HCT116 (cell line): Measurements from ENCODE around the gene RABL6. TPM values are rescaled to one million over a fixed set of nuclear protein-coding genes. Genes with fewer than 3 reads are reported as not detected.

Source experiments
- ATAC-seq: fragments of 200-7000 bp; cut with Tn5 transposase; 2 replicates; pipeline ENCODE4 v1.9.1; 2020; ENCODE audit warnings: mild to moderate bottlenecking, moderate library complexity
- BruUV-seq: library from RNA; stranded (reverse); fragments of 400-500 nt; replicated peaks from 2 replicates; lab custom pipeline; 2021; lab: Mats Ljungman, UMichigan
- CTCF ChIA-PET: fragments of 300-600 bp; sonication (Branson Sonifier 250); formaldehyde crosslinking; loops from one replicate; lab custom pipeline; 2021; ENCODE audit warnings: antibody characterized with exemption; lab: Charles Lee
- POLR2A ChIA-PET: fragments of 300-600, 350-600 bp; sonication (Branson Sonifier 250); formaldehyde crosslinking; loops from one replicate; lab custom pipeline; 2021; ENCODE audit warnings: antibody characterized with exemption; lab: Charles Lee
- RAD21 ChIA-PET, 2 experiments: fragments of 300-600 bp; sonication (Branson Sonifier 250); formaldehyde crosslinking; loops; one replicate each; lab custom pipeline; 2023; ENCODE audit warnings: low total read pairs in 2 of 2; ENCODE audit not compliant: uncharacterized antibody in 2 of 2, unreplicated experiment in 2 of 2, low non-redundant PET in 1 of 2; lab: Charles Lee
- DNase-seq: peaks from one replicate; pipeline ENCODE4 v3.0.0-alpha.2; 2010; ENCODE audit warnings: low read depth, low spot score
- H2AFZ ChIP-seq: fragments of 200-600 bp; shearing (Covaris generic), sonication (generic); 2 replicates; pipeline ENCODE4 v1.6.1; 2017; ENCODE audit warnings: low read depth, mixed run types, mixed read lengths, antibody characterized with exemption, low read length; ENCODE audit not compliant: poor library complexity, severe bottlenecking
- H3K27ac ChIP-seq: 2 replicates; pipeline ENCODE4 v1.5.1; 2012; ENCODE audit warnings: low read depth, low read length
- H3K27me3 ChIP-seq: fragments of 200-600 bp; sonication (generic); 2 replicates; pipeline ENCODE4 v1.6.1; 2016; ENCODE audit warnings: mixed run types, low read length, mixed read lengths; ENCODE audit not compliant: insufficient read depth
- H3K36me3 ChIP-seq, 2 experiments: fragments of 200-500 bp in 1 of 2; fragments of 200-600 bp in 1 of 2; sonication (Bioruptor generic) in 1 of 2; sonication (generic) in 1 of 2; 2 replicates each; pipeline versions ENCODE4 v1.5.1 to v1.6.1; 2014 to 2016; ENCODE audit warnings: low read length in 2 of 2, inconsistent platforms in 1 of 2, mixed read lengths in 1 of 2, mixed run types in 1 of 2; ENCODE audit not compliant: insufficient read depth in 2 of 2, control insufficient read depth in 1 of 2
- H3K4me1 ChIP-seq, 2 experiments: fragments of 200-600 bp in 1 of 2; sonication (generic) in 1 of 2; 2 replicates each; pipeline versions ENCODE4 v1.5.1 to v1.6.1; 2012 to 2017; ENCODE audit warnings: low read length in 2 of 2, inconsistent platforms in 1 of 2, mild to moderate bottlenecking in 1 of 2, mixed read lengths in 1 of 2, mixed run types in 1 of 2, moderate library complexity in 1 of 2; ENCODE audit not compliant: insufficient read depth in 2 of 2, control insufficient read depth in 1 of 2
- H3K4me2 ChIP-seq: fragments of 200-600 bp; sonication (generic); 2 replicates; pipeline ENCODE4 v1.6.1; 2017; ENCODE audit warnings: mixed run types, low read length, mixed read lengths
- H3K4me3 ChIP-seq, 2 experiments: fragments of 200-600 bp in 1 of 2; sonication (generic) in 1 of 2; replicated peaks in 1 of 2; 2 replicates each; pipeline ENCODE4 v1.5.1; 2011 to 2016; ENCODE audit warnings: low read length in 2 of 2, control low read depth in 1 of 2, low read depth in 1 of 2, mild to moderate bottlenecking in 1 of 2, mixed read lengths in 1 of 2, mixed run types in 1 of 2
- H3K79me2 ChIP-seq: fragments of 200-600 bp; sonication (generic); 2 replicates; pipeline ENCODE4 v1.6.1; 2017; ENCODE audit warnings: mild to moderate bottlenecking, mixed run types, low read length, moderate library complexity, mixed read lengths; ENCODE audit not compliant: insufficient read depth
- H3K9ac ChIP-seq: fragments of 200-600 bp; sonication (generic); 2 replicates; pipeline ENCODE4 v1.6.1; 2016; ENCODE audit warnings: low read length, mixed read lengths
- H3K9me2 ChIP-seq: fragments of 200-600 bp; sonication (generic), shearing (Covaris generic); 2 replicates; pipeline ENCODE4 v1.6.1; 2017; ENCODE audit warnings: mixed run types, mild to moderate bottlenecking, moderate library complexity; ENCODE audit not compliant: insufficient read depth
- H3K9me3 ChIP-seq, 2 experiments: fragments of 200-500 bp in 1 of 2; fragments of 200-600 bp in 1 of 2; sonication (Bioruptor generic) in 1 of 2; sonication (generic) in 1 of 2; 2 replicates each; pipeline ENCODE4 v1.6.1; 2014 to 2017; ENCODE audit warnings: low read length in 2 of 2, mixed read lengths in 2 of 2, inconsistent platforms in 1 of 2, low read depth in 1 of 2, mild to moderate bottlenecking in 1 of 2, mixed run types in 1 of 2, moderate library complexity in 1 of 2; ENCODE audit not compliant: control insufficient read depth in 1 of 2, insufficient read depth in 1 of 2
- H4K20me1 ChIP-seq: fragments of 200-600 bp; sonication (generic), shearing (Covaris generic); 2 replicates; pipeline ENCODE4 v1.6.1; 2017; ENCODE audit warnings: mixed run types, mild to moderate bottlenecking, moderate library complexity; ENCODE audit not compliant: insufficient read depth
- CBX3 ChIP-seq: IDR thresholded peaks from 2 replicates; pipeline ENCODE4 v1.6.1; 2012; ENCODE audit warnings: low read depth
- CEBPB ChIP-seq: IDR thresholded peaks from 2 replicates; pipeline ENCODE4 v1.6.1; 2012; ENCODE audit warnings: low read depth
- ELF1 ChIP-seq: IDR thresholded peaks from 2 replicates; pipeline ENCODE4 v1.6.1; 2012; ENCODE audit warnings: low read depth, borderline replicate concordance
- EZH2 ChIP-seq: fragments of 200-600 bp; sonication (generic); IDR thresholded peaks from 2 replicates; pipeline ENCODE4 v1.6.1; 2017; ENCODE audit warnings: antibody characterized with exemption, mixed run types
- FOSL1 ChIP-seq: IDR thresholded peaks from 2 replicates; pipeline ENCODE4 v1.6.1; 2012; ENCODE audit warnings: low read depth
- JUND ChIP-seq: IDR thresholded peaks from 2 replicates; pipeline ENCODE4 v1.6.1; 2012
- POLR2AphosphoS5 ChIP-seq: IDR thresholded peaks from 2 replicates; pipeline ENCODE4 v1.6.1; 2011; ENCODE audit warnings: mild to moderate bottlenecking, low read depth, low read length, moderate library complexity
- SRF ChIP-seq: IDR thresholded peaks from 2 replicates; pipeline ENCODE4 v1.6.1; 2012; ENCODE audit warnings: low read depth
- TCF7L2 ChIP-seq: IDR thresholded peaks from 2 replicates; pipeline ENCODE4 v1.7.0; 2011; ENCODE audit warnings: borderline replicate concordance, inconsistent platforms; ENCODE audit not compliant: insufficient read depth, insufficient read length; ENCODE audit errors: extremely low read depth
- YY1 ChIP-seq: IDR thresholded peaks from 2 replicates; pipeline ENCODE4 v1.6.1; 2011; ENCODE audit warnings: low read length, low read depth, moderate library complexity, mild to moderate bottlenecking; ENCODE audit not compliant: insufficient replicate concordance; ENCODE audit errors: extremely low read depth
- ZFX ChIP-seq: fragments of 450-650 bp; IDR thresholded peaks from 2 replicates; pipeline ENCODE4 v1.6.1; 2017
- ZNF274 ChIP-seq: fragments of 200-500 bp; sonication (Bioruptor generic); IDR thresholded peaks from 2 replicates; pipeline ENCODE4 v1.6.1; 2014; ENCODE audit warnings: mild to moderate bottlenecking, low read depth, low read length, inconsistent platforms
- intact Hi-C: fragments of 100-400 bp; cut with micrococcal nuclease; formaldehyde crosslinking; loops from 2 replicates; pipeline ENCODE4 v1.10.0; 2022
- total RNA-seq: library from RNA; stranded (reverse); gene quantifications from one replicate; pipeline ENCODE4 v1.2.1, GENCODE V29; 2021; ENCODE audit not compliant: unreplicated experiment
- TF ChIP-seq, protein P1 (sequence below): IDR thresholded peaks from 2 replicates; pipeline ENCODE4 v1.6.1; 2012
- TF ChIP-seq, protein P2 (sequence below): IDR thresholded peaks from 2 replicates; pipeline ENCODE4 v1.6.1; 2012
- TF ChIP-seq, protein P3 (sequence below): IDR thresholded peaks from 2 replicates; pipeline ENCODE4 v1.6.1; 2011; ENCODE audit warnings: mild to moderate bottlenecking, low read length, moderate library complexity; ENCODE audit not compliant: insufficient replicate concordance; ENCODE audit errors: extremely low read depth
- TF ChIP-seq, protein P4 (sequence below): IDR thresholded peaks from 2 replicates; pipeline ENCODE4 v1.6.1; 2012; ENCODE audit warnings: low read depth
- TF ChIP-seq, protein P5 (sequence below), 3 experiments: fragments of 200-600 bp in 1 of 3; sonication (generic) in 1 of 3; IDR thresholded peaks in 2 of 3; conservative IDR thresholded peaks in 1 of 3; 2 replicates each; pipeline ENCODE4 v1.5.1; 2012 to 2017; ENCODE audit warnings: low read depth in 2 of 3, low read length in 2 of 3, antibody characterized with exemption in 1 of 3, borderline replicate concordance in 1 of 3, control low read depth in 1 of 3, mild to moderate bottlenecking in 1 of 3, mixed read lengths in 1 of 3, mixed run types in 1 of 3, moderate library complexity in 1 of 3; ENCODE audit not compliant: insufficient read depth in 1 of 3

Gene RABL6
- total RNA-seq, 1 experiment from 2014 or later = 98.6 TPM

DNA sequence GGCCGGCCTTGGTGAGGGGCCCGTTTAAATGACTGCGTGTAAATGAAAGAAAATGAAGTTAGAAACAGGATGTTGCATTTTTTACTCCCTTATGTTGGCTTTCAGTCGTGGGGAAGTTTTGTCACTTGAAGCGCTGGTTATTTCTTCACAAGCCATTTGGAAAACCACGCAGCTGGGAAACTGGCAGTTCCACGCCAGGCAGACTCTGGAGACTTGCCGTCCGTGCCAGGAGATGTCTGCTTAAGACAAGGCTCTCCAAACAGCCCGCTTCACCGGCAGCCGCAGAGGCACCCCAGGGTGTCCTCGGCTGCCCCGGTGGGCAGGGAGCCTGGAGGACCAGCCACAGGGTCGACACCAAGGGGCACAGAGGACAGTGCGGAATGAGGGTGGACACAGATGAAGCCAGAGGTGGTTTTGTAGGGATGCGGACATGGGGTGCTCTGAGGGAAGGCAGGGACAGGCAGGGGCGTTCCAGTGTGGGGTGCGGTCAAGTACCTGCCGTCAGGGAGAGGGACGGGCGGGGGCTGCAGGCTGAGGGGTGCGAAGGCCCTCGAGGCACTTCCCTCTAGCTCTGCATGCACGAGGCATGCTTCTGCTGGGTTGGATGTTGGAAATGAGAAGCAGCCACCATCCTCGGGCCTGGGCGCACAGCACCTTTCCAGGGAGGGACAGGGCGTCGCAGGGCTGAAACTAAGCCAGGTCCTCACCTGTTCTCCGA is 23.4 kb downstream of the RABL6 start:
- ChIA-PET CTCF (interaction anchor here (1.0 kb wide), 1 partner anchor 11 kb away, joined by 3 read pairs; the partner anchor contains the start of gene AJM1), POLR2A (no interaction called here), RAD21 (no interaction called here)
- intact Hi-C loops = no loop called here
- no peaks in the 10 kb centered on the region for H3K79me2 ChIP-seq
- TF ChIP-seq, protein P1, sequence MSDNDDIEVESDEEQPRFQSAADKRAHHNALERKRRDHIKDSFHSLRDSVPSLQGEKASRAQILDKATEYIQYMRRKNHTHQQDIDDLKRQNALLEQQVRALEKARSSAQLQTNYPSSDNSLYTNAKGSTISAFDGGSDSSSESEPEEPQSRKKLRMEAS = no peak
- TF ChIP-seq POLR2AphosphoS5 (no peak), CEBPB (no peak), CBX3 (no peak), SRF (no peak), YY1 (no peak), ZNF274 (no peak), ZFX (no peak), TCF7L2 (no peak), JUND (no peak), FOSL1 (no peak), ELF1 (no peak), EZH2 (no peak)
- TF ChIP-seq, protein P2, sequence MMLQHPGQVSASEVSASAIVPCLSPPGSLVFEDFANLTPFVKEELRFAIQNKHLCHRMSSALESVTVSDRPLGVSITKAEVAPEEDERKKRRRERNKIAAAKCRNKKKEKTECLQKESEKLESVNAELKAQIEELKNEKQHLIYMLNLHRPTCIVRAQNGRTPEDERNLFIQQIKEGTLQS = no peak
- TF ChIP-seq, protein P3, sequence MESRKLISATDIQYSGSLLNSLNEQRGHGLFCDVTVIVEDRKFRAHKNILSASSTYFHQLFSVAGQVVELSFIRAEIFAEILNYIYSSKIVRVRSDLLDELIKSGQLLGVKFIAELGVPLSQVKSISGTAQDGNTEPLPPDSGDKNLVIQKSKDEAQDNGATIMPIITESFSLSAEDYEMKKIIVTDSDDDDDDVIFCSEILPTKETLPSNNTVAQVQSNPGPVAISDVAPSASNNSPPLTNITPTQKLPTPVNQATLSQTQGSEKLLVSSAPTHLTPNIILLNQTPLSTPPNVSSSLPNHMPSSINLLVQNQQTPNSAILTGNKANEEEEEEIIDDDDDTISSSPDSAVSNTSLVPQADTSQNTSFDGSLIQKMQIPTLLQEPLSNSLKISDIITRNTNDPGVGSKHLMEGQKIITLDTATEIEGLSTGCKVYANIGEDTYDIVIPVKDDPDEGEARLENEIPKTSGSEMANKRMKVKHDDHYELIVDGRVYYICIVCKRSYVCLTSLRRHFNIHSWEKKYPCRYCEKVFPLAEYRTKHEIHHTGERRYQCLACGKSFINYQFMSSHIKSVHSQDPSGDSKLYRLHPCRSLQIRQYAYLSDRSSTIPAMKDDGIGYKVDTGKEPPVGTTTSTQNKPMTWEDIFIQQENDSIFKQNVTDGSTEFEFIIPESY = no peak
- TF ChIP-seq, protein P4, sequence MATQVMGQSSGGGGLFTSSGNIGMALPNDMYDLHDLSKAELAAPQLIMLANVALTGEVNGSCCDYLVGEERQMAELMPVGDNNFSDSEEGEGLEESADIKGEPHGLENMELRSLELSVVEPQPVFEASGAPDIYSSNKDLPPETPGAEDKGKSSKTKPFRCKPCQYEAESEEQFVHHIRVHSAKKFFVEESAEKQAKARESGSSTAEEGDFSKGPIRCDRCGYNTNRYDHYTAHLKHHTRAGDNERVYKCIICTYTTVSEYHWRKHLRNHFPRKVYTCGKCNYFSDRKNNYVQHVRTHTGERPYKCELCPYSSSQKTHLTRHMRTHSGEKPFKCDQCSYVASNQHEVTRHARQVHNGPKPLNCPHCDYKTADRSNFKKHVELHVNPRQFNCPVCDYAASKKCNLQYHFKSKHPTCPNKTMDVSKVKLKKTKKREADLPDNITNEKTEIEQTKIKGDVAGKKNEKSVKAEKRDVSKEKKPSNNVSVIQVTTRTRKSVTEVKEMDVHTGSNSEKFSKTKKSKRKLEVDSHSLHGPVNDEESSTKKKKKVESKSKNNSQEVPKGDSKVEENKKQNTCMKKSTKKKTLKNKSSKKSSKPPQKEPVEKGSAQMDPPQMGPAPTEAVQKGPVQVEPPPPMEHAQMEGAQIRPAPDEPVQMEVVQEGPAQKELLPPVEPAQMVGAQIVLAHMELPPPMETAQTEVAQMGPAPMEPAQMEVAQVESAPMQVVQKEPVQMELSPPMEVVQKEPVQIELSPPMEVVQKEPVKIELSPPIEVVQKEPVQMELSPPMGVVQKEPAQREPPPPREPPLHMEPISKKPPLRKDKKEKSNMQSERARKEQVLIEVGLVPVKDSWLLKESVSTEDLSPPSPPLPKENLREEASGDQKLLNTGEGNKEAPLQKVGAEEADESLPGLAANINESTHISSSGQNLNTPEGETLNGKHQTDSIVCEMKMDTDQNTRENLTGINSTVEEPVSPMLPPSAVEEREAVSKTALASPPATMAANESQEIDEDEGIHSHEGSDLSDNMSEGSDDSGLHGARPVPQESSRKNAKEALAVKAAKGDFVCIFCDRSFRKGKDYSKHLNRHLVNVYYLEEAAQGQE = no peak
- TF ChIP-seq, protein P5, sequence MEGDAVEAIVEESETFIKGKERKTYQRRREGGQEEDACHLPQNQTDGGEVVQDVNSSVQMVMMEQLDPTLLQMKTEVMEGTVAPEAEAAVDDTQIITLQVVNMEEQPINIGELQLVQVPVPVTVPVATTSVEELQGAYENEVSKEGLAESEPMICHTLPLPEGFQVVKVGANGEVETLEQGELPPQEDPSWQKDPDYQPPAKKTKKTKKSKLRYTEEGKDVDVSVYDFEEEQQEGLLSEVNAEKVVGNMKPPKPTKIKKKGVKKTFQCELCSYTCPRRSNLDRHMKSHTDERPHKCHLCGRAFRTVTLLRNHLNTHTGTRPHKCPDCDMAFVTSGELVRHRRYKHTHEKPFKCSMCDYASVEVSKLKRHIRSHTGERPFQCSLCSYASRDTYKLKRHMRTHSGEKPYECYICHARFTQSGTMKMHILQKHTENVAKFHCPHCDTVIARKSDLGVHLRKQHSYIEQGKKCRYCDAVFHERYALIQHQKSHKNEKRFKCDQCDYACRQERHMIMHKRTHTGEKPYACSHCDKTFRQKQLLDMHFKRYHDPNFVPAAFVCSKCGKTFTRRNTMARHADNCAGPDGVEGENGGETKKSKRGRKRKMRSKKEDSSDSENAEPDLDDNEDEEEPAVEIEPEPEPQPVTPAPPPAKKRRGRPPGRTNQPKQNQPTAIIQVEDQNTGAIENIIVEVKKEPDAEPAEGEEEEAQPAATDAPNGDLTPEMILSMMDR (IDR thresholded peaks at IDR 0.05 in 2 of 3, conservative IDR thresholded peaks at IDR 0.05 in 1 of 3; ENCODE audit: borderline replicate concordance in 1 of 3, insufficient read depth in 1 of 3, low read depth in 2 of 3, low read length in 2 of 3) = no peak
- no peaks in the 10 kb centered on the region for H3K27me3 ChIP-seq
- no peak overlapping the region for H3K27ac ChIP-seq
- no peak overlapping the region for H3K9ac ChIP-seq
- no peaks in the 10 kb centered on the region for H3K9me2 ChIP-seq
- ATAC-seq (no peak), DNase-seq (no peak)
- H3K4me1 ChIP-seq = no peaks in the 10 kb centered on the region
- H4K20me1 ChIP-seq = no peaks in the 10 kb centered on the region
- BruUV-seq = no TSS peak
- no peak overlapping the region for H3K4me3 ChIP-seq
- peaks cover 7 to 13% of the 10 kb centered on the region in 2 experiments for H3K36me3 ChIP-seq
- H2AFZ ChIP-seq = no peak overlapping the region
- H3K4me2 ChIP-seq = no peak overlapping the region
- no peaks in the 10 kb centered on the region for H3K9me3 ChIP-seq
